ENCODE data around the gene TRAF2.

Gene TRAF2

GRCh38 chr9:136954270-136955083 is 68.2 kb downstream of the TRAF2 start:
- DNase-seq (ENCODE audit: insufficient read length) = no peak
- no peak for FAIRE-seq

DNA sequence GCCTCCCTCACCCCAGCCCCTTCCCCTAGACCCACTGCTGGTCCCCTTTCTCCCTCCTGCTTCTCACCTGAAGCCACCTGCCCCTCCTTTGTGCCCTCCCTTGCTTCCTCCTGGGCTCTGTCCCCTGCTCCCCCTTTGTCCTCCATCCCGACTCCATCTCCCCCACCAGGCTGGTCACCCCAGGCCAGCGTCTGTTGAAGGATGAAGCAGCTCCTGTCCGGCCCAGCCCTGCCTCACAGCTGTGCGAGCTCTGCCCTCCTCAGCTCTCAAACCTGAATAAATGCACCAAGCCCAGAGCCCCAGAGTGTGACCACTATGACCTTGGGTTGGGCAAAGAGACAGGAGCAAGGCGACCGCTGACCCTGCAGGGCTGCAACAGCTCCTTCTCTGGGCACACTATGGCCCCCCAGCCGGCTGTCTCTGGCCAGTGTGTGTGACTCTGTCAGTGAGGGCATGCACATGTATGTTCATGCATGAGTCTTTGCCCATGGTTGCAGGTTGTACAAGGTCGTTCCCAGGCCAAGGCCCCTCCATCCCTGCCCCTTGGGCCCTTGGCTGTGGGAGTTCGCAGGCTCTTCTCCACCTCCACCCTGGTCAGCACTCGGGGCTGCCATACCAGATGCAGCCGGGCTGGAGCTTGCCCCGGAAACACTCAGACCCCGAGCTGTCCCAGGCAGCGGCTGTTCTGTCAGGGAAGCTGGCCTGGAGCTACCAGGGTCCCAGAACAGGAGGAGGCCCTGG is 69.1 kb downstream of the TRAF2 start:
- no peak for FAIRE-seq
- DNase-seq (ENCODE audit: insufficient read length) = no peak
- TF ChIP-seq POLR2AphosphoS5 (IDR thresholded peaks at IDR 0.05; ENCODE audit: low read depth, low read length) = no peak
- TF ChIP-seq TAF1 (IDR thresholded peaks at IDR 0.05; ENCODE audit: borderline replicate concordance, low read depth, low read length) = no peak
- TF ChIP-seq POLR2A (IDR thresholded peaks at IDR 0.05; ENCODE audit: low read depth, low read length) = no peak

More at GRCh38 chr9:136954270-136955083, 68.2 kb downstream of the TRAF2 start:
- TF ChIP-seq POLR2AphosphoS5 (IDR thresholded peaks at IDR 0.05; ENCODE audit: low read depth, low read length) (no peak), TAF1 (IDR thresholded peaks at IDR 0.05; ENCODE audit: borderline replicate concordance, low read depth, low read length) (no peak), POLR2A (IDR thresholded peaks at IDR 0.05; ENCODE audit: low read depth, low read length) (no peak)

GRCh38 chr9:136955943-136956335 is 69.6 kb downstream of the TRAF2 start:
- no peak for TF ChIP-seq TAF1 (IDR thresholded peaks at IDR 0.05; ENCODE audit: borderline replicate concordance, low read depth, low read length)
- TF ChIP-seq POLR2AphosphoS5 (IDR thresholded peaks at IDR 0.05; ENCODE audit: low read depth, low read length) = no peak
- TF ChIP-seq POLR2A (IDR thresholded peaks at IDR 0.05; ENCODE audit: low read depth, low read length) = no peak
- DNase-seq (ENCODE audit: insufficient read length) (no peak), FAIRE-seq (no peak)

DNA sequence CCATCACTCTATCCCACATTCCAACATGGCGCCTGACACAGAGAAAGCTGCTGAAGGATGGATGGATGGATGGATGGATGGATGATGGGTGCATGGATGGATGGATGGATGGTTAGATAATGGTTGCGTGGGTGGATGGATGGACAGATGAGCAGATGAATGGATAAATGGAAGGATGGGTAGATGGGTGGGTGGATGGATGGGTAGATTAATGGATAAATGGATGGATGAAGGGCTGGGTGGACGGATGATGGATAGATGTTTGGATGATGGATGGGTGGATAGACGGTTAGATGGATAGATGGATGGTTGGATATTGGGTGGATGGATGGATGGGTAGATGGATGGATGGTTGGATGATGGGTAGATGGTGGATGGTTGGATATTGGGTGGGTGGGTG is 70.3 kb downstream of the TRAF2 start:
- DNase-seq (ENCODE audit: insufficient read length) = no peak
- no peak for FAIRE-seq
- TF ChIP-seq POLR2A (IDR thresholded peaks at IDR 0.05; ENCODE audit: low read depth, low read length) = no peak

- TF ChIP-seq POLR2AphosphoS5 (IDR thresholded peaks at IDR 0.05; ENCODE audit: low read depth, low read length) = no peak
- TF ChIP-seq TAF1 (IDR thresholded peaks at IDR 0.05; ENCODE audit: borderline replicate concordance, low read depth, low read length) = no peak
- TF ChIP-seq POLR2A (IDR thresholded peaks at IDR 0.05; ENCODE audit: low read depth, low read length) = no peak
- no peak for FAIRE-seq
- DNase-seq (ENCODE audit: insufficient read length) = no peak
These were observed 71.1 kb downstream of the TRAF2 start for GRCh38 chr9:136957461-136957860.

- TF ChIP-seq POLR2A (IDR thresholded peaks at IDR 0.05; ENCODE audit: low read depth, low read length) = no peak
- no peak for TF ChIP-seq POLR2AphosphoS5 (IDR thresholded peaks at IDR 0.05; ENCODE audit: low read depth, low read length)
- no peak for TF ChIP-seq TAF1 (IDR thresholded peaks at IDR 0.05; ENCODE audit: borderline replicate concordance, low read depth, low read length)
- DNase-seq (ENCODE audit: insufficient read length) (no peak), FAIRE-seq (no peak)
These were observed 71.6 kb downstream of the TRAF2 start for GRCh38 chr9:136957901-136958300.

- TF ChIP-seq POLR2AphosphoS5 (IDR thresholded peaks at IDR 0.05; ENCODE audit: low read depth, low read length) (no peak), POLR2A (IDR thresholded peaks at IDR 0.05; ENCODE audit: low read depth, low read length) (no peak), TAF1 (IDR thresholded peaks at IDR 0.05; ENCODE audit: borderline replicate concordance, low read depth, low read length) (no peak)
- FAIRE-seq (no peak), DNase-seq (ENCODE audit: insufficient read length) (no peak)
These were observed 72.2 kb downstream of the TRAF2 start for GRCh38 chr9:136958473-136958872.

GRCh38 chr9:136958898-136959850 is 72.9 kb downstream of the TRAF2 start:
- no peak for FAIRE-seq
- DNase-seq (ENCODE audit: insufficient read length) = no peak
- TF ChIP-seq POLR2A (IDR thresholded peaks at IDR 0.05; ENCODE audit: low read depth, low read length) = no peak
- TF ChIP-seq POLR2AphosphoS5 (IDR thresholded peaks at IDR 0.05; ENCODE audit: low read depth, low read length) = no peak
- TF ChIP-seq TAF1 (IDR thresholded peaks at IDR 0.05; ENCODE audit: borderline replicate concordance, low read depth, low read length) = no peak

- TF ChIP-seq POLR2A (IDR thresholded peaks at IDR 0.05; ENCODE audit: low read depth, low read length) (no peak), TAF1 (IDR thresholded peaks at IDR 0.05; ENCODE audit: borderline replicate concordance, low read depth, low read length) (no peak), POLR2AphosphoS5 (IDR thresholded peaks at IDR 0.05; ENCODE audit: low read depth, low read length) (no peak)
- DNase-seq (ENCODE audit: insufficient read length) (no peak), FAIRE-seq (no peak)
These were observed 74.1 kb downstream of the TRAF2 start for GRCh38 chr9:136960212-136960937.

GRCh38 chr9:136960938-136961275 is 74.6 kb downstream of the TRAF2 start:
- TF ChIP-seq POLR2A (IDR thresholded peaks at IDR 0.05; ENCODE audit: low read depth, low read length) = no peak
- FAIRE-seq = no peak

More at GRCh38 chr9:136960938-136961275, 74.6 kb downstream of the TRAF2 start:
- DNase-seq (ENCODE audit: insufficient read length) = no peak

Measured in GM12892 (cell line).